BLaER1 treated with 17β-estradiol and CSF1 and Interleukin-3, amounts not matched to agents 10 nM and 100 nM (cell line): Measurements from ENCODE around the gene PSMA7.

ENCODE experiments used
- H3K27ac ChIP-seq, 11 experiments: shearing (Covaris generic); formaldehyde crosslinking; 2 replicates each; pipeline ENCODE4 v1.8.1; 2022
- H3K27me3 ChIP-seq, 11 experiments: shearing (Covaris generic); formaldehyde crosslinking; 2 replicates each; pipeline ENCODE4 v1.8.1; 2022
- H3K36me3 ChIP-seq, 11 experiments: shearing (Covaris generic); formaldehyde crosslinking; 2 replicates each; pipeline ENCODE4 v1.8.1; 2022
- H3K4me1 ChIP-seq, 10 experiments: shearing (Covaris generic); formaldehyde crosslinking; 2 replicates each; pipeline ENCODE4 v1.8.1; 2022
- H3K4me2 ChIP-seq, 11 experiments: shearing (Covaris generic); formaldehyde crosslinking; 2 replicates each; pipeline ENCODE4 v1.8.1; 2022
- H3K4me3 ChIP-seq, 10 experiments: shearing (Covaris generic); formaldehyde crosslinking; 2 replicates each; pipeline ENCODE4 v1.8.1; 2022
- H3K9ac ChIP-seq, 11 experiments: shearing (Covaris generic); formaldehyde crosslinking; 2 replicates each; pipeline ENCODE4 v1.8.1; 2022
- H3K9me3 ChIP-seq, 11 experiments: shearing (Covaris generic); formaldehyde crosslinking; replicated peaks in 1 of 11; 2 replicates each; pipeline ENCODE4 v1.8.1; 2022
- H4K20me1 ChIP-seq, 11 experiments: shearing (Covaris generic); formaldehyde crosslinking; 2 replicates each; pipeline ENCODE4 v1.8.1; 2022
- Cebpa-rat ChIP-seq, 11 experiments: shearing (Covaris generic); IDR thresholded peaks; 2 replicates each; pipeline ENCODE4 v1.8.1; 2022

Gene PSMA7

DNA sequence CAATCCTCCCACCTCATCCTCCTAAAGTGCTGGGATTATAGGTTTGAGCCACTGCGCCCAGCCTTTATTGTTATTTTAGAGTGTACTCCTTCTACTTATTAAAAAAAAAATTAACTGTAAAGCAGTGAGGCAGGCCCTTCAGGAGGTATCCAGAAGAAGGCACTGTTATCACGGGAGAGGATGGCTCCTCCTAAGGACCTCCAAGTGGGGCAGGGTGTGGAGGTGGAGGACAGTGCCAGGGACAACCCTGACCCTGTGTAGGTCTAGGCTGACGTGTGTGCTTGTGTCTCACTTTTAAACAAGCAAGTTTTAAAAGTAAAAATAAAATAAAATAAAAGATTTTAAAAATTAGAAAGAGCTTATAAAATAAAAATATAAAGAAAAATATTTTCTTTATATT is 53.8 kb downstream of the PSMA7 start:
- H3K4me1 ChIP-seq = no peaks in the 10 kb centered on the region
- H4K20me1 ChIP-seq = no peaks in the 10 kb centered on the region
- TF ChIP-seq Cebpa-rat (IDR thresholded peaks at IDR 0.05) = no peak
- H3K9me3 ChIP-seq = peaks cover 12 to 35% (median 26%) of the 10 kb centered on the region in 11 experiments; a peak in 19 of 22 replicates
- H3K27ac ChIP-seq = no peak overlapping the region
- H3K27me3 ChIP-seq = no peaks in the 10 kb centered on the region
- H3K4me3 ChIP-seq = no peak overlapping the region
- no peak overlapping the region for H3K4me2 ChIP-seq
- H3K36me3 ChIP-seq = no peaks in the 10 kb centered on the region
- no peak overlapping the region for H3K9ac ChIP-seq

DNA sequence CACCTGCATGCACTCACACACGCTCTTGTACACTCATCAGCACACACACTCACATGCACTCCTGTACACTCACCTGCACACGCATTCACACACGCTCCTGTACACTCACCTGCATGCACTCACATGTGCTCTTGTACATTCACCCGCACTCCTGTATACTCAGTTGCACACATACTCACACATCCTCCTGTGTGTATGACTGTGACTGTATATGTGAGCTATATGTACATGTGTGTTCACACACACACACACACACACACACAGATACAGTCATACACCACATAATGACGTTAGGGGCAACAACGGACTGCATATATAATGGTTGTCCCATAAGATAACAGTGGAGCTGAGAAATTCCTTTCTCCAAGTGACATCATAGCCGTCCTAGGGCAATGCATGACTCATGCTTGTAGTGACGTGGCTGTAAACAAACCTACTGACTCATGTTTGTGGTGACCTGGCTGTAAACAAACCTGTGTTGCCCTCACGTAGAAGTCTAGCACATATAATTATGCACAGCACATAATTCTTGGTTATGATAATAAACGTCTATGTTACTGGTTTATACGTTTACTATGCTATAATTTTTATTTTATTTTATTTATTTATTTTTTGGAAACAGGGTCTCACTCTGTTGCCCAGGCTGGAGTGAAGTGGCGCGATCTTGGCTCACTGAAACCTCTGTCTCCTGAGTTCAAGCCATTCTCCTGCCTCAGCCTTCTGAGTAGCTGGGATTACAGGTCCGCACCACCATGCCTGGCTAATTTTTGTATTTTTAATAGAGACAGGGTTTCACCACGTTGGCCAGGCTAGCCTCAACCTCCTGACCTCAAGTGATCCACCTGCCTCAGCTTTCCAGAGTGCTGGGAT is 54.7 kb downstream of the PSMA7 start:
- Histone ChIP-seq H3K27ac (no peak overlapping the region), H3K27me3 (no peaks in the 10 kb centered on the region), H3K4me2 (no peak overlapping the region)

DNA sequence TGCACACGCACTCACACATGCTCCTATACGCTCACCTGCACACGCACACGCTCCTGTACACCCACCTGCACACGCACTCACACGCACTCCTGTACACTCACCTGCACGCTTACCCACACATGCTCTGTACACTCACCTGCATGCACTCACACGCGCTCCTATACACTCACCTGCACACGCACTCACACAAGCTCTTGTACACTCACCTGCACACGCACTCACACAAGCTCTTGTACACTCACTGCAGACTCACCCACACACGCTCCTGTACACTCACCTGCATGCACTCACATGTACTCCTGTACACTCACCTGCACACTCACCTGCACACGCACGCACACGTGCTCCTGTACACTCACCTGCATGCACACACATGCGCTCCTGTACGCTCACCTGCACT is 55.6 kb downstream of the PSMA7 start:
- no peaks in the 10 kb centered on the region for H4K20me1 ChIP-seq
- H3K4me3 ChIP-seq = no peak overlapping the region
- H3K36me3 ChIP-seq = no peaks in the 10 kb centered on the region
- H3K4me2 ChIP-seq = no peak overlapping the region
- H3K9ac ChIP-seq = no peak overlapping the region
- H3K4me1 ChIP-seq = no peaks in the 10 kb centered on the region
- peaks cover under 1 to 18% (median 12%) of the 10 kb centered on the region in 11 experiments; a peak in 15 of 22 replicates for H3K9me3 ChIP-seq
- no peaks in the 10 kb centered on the region for H3K27me3 ChIP-seq
- H3K27ac ChIP-seq = no peak overlapping the region
- TF ChIP-seq Cebpa-rat (IDR thresholded peaks at IDR 0.05) = no peak

More for the DNA sequence above, 54.7 kb downstream of the PSMA7 start:
- Histone ChIP-seq H3K4me1 (no peaks in the 10 kb centered on the region), H3K4me3 (no peak overlapping the region), H4K20me1 (no peaks in the 10 kb centered on the region), H3K9me3 (peaks cover 10 to 27% (median 21%) of the 10 kb centered on the region in 11 experiments; a peak in 19 of 22 replicates), H3K36me3 (no peaks in the 10 kb centered on the region), H3K9ac (no peak overlapping the region)
- no peak for TF ChIP-seq Cebpa-rat (IDR thresholded peaks at IDR 0.05)

DNA sequence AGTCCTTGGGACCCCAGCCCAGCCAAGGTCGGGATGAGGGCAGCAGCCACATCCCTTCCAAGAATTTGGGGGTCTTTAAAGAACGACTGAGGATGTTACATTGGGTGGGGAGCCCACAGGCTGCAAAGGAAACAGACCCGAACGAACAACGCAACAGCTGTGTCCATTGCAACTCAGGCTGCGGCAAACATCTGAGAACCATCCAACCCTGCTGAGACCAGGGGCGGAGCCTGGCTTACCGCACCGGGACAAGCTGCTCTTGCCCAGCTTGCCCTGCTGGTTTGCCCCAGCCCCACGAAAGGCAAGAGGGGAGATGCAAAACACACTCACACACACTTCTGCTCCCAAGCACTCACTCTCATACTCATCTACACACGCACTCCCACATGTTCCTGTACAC is 56.0 kb downstream of the PSMA7 start:
- no peaks in the 10 kb centered on the region for H4K20me1 ChIP-seq
- H3K4me2 ChIP-seq = no peak overlapping the region
- no peaks in the 10 kb centered on the region for H3K27me3 ChIP-seq
- peaks cover 0 to 16% (median 10%) of the 10 kb centered on the region in 11 experiments; a peak in 12 of 22 replicates for H3K9me3 ChIP-seq
- H3K9ac ChIP-seq = no peak overlapping the region
- TF ChIP-seq Cebpa-rat (IDR thresholded peaks at IDR 0.05) = no peak
- H3K27ac ChIP-seq = no peak overlapping the region
- no peaks in the 10 kb centered on the region for H3K36me3 ChIP-seq
- no peak overlapping the region for H3K4me3 ChIP-seq
- 0 out of 20 replicates have a peak, but pooled peaks cover 0 to 3% (median 0%) of the 10 kb centered on the region in 10 experiments for H3K4me1 ChIP-seq
